ENCODE results near the gene KCNK7.

The KCNK7 gene

GRCh38 chr11:65589444-65590239, 6.0 kb downstream of the KCNK7 start:
- peaks cover 13 to 23% of the 10 kb centered on the region in 2 donors for H3K36me3 ChIP-seq (ENCODE audit: control insufficient read depth in 1 of 2, insufficient read depth in 2 of 2, low read length in 2 of 2)

DNA sequence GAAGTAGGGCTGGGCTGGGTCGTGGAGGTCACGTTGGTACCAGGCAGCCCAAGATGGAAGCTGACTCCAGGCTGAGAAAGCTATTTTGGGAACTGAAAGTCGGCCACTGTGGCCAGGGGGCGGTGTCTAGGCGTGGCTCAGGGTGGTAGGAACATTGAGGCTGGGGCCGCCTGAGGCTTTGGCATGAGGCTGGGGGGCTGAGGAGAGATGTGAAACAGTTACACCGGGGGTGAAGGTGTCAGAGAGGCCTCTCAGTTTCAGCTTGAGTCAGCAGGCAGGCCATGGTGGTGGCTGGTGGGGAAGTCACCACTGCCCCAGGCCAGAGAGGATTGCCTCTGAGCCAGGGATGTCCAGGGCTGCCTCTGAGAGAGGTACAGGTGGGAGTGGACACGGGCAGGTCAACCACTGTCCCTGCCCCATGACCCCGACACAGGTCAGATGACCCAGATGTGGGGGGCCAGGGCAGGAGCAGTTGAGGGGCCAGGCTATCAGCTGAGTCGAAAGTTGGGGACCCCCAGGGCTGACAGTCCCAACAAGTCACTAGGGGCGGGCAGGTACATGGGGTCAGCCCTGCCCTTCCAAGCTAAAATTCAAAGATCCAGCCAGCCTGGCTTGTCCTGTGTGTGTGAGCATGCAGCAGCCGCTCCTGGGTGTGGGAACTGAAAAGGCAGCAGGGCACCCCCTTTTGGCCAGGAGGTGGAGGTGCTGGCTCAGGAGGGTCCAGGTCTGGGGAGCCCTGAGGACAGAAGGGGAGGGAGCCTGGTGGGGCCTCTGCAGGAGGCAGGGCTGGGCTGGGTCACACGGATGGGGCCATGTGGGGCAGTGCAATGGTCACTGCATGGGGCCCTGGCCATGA, 7.2 kb downstream of the KCNK7 start:
- Histone ChIP-seq H3K9me3 (ENCODE audit: control insufficient read depth in 1 of 2, low read length in 2 of 2) (no peaks in the 10 kb centered on the region), H3K4me1 (ENCODE audit: control insufficient read depth in 1 of 2, insufficient read depth in 2 of 2, low read length in 2 of 2) (peaks cover 14 to 31% of the 10 kb centered on the region in 2 donors), H3K9ac (ENCODE audit: low read depth in 1 of 2, low read length in 2 of 2) (peak overlapping the region in 1 of 2 donors; percentile 32), H3K27ac (ENCODE audit: low read depth, low read length) (peak overlapping the region; percentile 70), H3K27me3 (ENCODE audit: control insufficient read depth in 1 of 2, insufficient read depth in 2 of 2, low read length in 2 of 2) (peaks cover 0 to 4% of the 10 kb centered on the region in 2 donors), H3K4me3 (ENCODE audit: low read depth in 1 of 2, low read length in 2 of 2) (peak overlapping the region; percentile 3 to 13), H3K36me3 (ENCODE audit: control insufficient read depth in 1 of 2, insufficient read depth in 2 of 2, low read length in 2 of 2) (peaks cover 13 to 28% of the 10 kb centered on the region in 2 donors)

More at GRCh38 chr11:65589444-65590239, 6.0 kb downstream of the KCNK7 start:
- Histone ChIP-seq H3K9ac (ENCODE audit: low read depth in 1 of 2, low read length in 2 of 2) (peak overlapping the region in 1 of 2 donors; percentile 32), H3K4me1 (ENCODE audit: control insufficient read depth in 1 of 2, insufficient read depth in 2 of 2, low read length in 2 of 2) (peaks cover 14 to 26% of the 10 kb centered on the region in 2 donors), H3K9me3 (ENCODE audit: control insufficient read depth in 1 of 2, low read length in 2 of 2) (no peaks in the 10 kb centered on the region), H3K27me3 (ENCODE audit: control insufficient read depth in 1 of 2, insufficient read depth in 2 of 2, low read length in 2 of 2) (no peaks in the 10 kb centered on the region), H3K4me3 (ENCODE audit: low read depth in 1 of 2, low read length in 2 of 2) (no peak overlapping the region), H3K27ac (ENCODE audit: low read depth, low read length) (no peak overlapping the region)

DNA sequence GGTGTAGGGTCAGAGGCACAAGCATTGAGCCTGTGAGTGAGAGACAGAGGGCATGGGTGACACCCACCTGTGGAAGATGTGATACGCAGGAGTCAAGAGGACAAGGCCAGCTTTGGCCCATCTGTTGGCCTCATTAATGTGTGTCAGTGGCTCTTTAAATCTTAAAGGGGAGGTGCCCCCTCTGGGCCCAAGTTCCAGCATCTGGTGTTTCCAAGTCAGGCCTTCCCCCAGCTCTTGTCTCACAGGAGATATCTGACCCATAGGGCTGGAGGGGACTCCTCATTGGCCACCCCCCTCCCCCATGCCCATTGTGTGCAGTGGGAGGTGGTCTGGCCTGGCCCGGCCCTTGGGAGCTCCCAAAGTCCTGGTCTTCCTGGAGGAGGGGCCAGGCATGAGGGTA, 8.9 kb downstream of the KCNK7 start:
- Histone ChIP-seq H3K9me3 (ENCODE audit: control insufficient read depth in 1 of 2, low read length in 2 of 2) (no peaks in the 10 kb centered on the region), H3K9ac (ENCODE audit: low read depth in 1 of 2, low read length in 2 of 2) (no peak overlapping the region), H3K4me3 (ENCODE audit: low read depth in 1 of 2, low read length in 2 of 2) (no peak overlapping the region), H3K27ac (ENCODE audit: low read depth, low read length) (no peak overlapping the region), H3K27me3 (ENCODE audit: control insufficient read depth in 1 of 2, insufficient read depth in 2 of 2, low read length in 2 of 2) (peaks cover 0 to 4% of the 10 kb centered on the region in 2 donors), H3K4me1 (ENCODE audit: control insufficient read depth in 1 of 2, insufficient read depth in 2 of 2, low read length in 2 of 2) (peaks cover 14 to 29% of the 10 kb centered on the region in 2 donors), H3K36me3 (ENCODE audit: control insufficient read depth in 1 of 2, insufficient read depth in 2 of 2, low read length in 2 of 2) (peaks cover 16 to 26% of the 10 kb centered on the region in 2 donors)

GRCh38 chr11:65586247-65586630, 9.4 kb downstream of the KCNK7 start:
- Histone ChIP-seq H3K36me3 (ENCODE audit: control insufficient read depth in 1 of 2, insufficient read depth in 2 of 2, low read length in 2 of 2) (peaks cover 15 to 29% of the 10 kb centered on the region in 2 donors), H3K9ac (ENCODE audit: low read depth in 1 of 2, low read length in 2 of 2) (no peak overlapping the region), H3K9me3 (ENCODE audit: control insufficient read depth in 1 of 2, low read length in 2 of 2) (no peaks in the 10 kb centered on the region), H3K4me3 (ENCODE audit: low read depth in 1 of 2, low read length in 2 of 2) (no peak overlapping the region), H3K4me1 (ENCODE audit: control insufficient read depth in 1 of 2, insufficient read depth in 2 of 2, low read length in 2 of 2) (peaks cover 14 to 29% of the 10 kb centered on the region in 2 donors), H3K27ac (ENCODE audit: low read depth, low read length) (no peak overlapping the region), H3K27me3 (ENCODE audit: control insufficient read depth in 1 of 2, insufficient read depth in 2 of 2, low read length in 2 of 2) (peaks cover 0 to 4% of the 10 kb centered on the region in 2 donors)

GRCh38 chr11:65585396-65586246, 10.0 kb downstream of the KCNK7 start:
- H3K27ac ChIP-seq (ENCODE audit: low read depth, low read length) = no peak overlapping the region
- peaks cover 14 to 29% of the 10 kb centered on the region in 2 donors for H3K4me1 ChIP-seq (ENCODE audit: control insufficient read depth in 1 of 2, insufficient read depth in 2 of 2, low read length in 2 of 2)
- H3K9me3 ChIP-seq (ENCODE audit: control insufficient read depth in 1 of 2, low read length in 2 of 2) = no peaks in the 10 kb centered on the region
- peaks cover 0 to 4% of the 10 kb centered on the region in 2 donors for H3K27me3 ChIP-seq (ENCODE audit: control insufficient read depth in 1 of 2, insufficient read depth in 2 of 2, low read length in 2 of 2)
- H3K4me3 ChIP-seq (ENCODE audit: low read depth in 1 of 2, low read length in 2 of 2) = no peak overlapping the region
- no peak overlapping the region for H3K9ac ChIP-seq (ENCODE audit: low read depth in 1 of 2, low read length in 2 of 2)
- H3K36me3 ChIP-seq (ENCODE audit: control insufficient read depth in 1 of 2, insufficient read depth in 2 of 2, low read length in 2 of 2) = peaks cover 15 to 34% of the 10 kb centered on the region in 2 donors

DNA sequence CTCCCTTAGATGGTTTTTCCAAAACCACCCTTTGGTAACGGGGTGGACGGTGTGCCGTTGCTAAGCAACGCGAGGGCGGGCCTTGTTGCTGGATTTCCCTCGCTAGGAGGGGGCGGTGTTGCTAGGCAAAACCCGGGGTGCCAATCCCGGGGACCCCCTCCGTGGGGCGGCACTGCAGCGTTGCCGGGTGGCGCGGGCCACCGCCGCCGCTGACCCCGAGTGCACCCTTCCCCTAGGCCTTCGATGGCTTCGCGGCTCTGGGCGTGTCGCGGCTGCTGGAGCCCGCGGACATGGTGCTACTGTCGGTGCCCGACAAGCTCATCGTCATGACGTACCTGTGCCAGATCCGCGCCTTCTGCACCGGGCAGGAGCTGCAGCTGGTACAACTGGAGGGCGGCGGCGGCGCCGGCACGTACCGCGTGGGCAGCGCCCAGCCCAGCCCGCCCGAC, 10.9 kb downstream of the KCNK7 start:
- Histone ChIP-seq H3K4me1 (ENCODE audit: control insufficient read depth in 1 of 2, insufficient read depth in 2 of 2, low read length in 2 of 2) (peaks cover 14 to 24% of the 10 kb centered on the region in 2 donors), H3K27me3 (ENCODE audit: control insufficient read depth in 1 of 2, insufficient read depth in 2 of 2, low read length in 2 of 2) (peaks cover 0 to 4% of the 10 kb centered on the region in 2 donors), H3K9ac (ENCODE audit: low read depth in 1 of 2, low read length in 2 of 2) (no peak overlapping the region), H3K9me3 (ENCODE audit: control insufficient read depth in 1 of 2, low read length in 2 of 2) (no peaks in the 10 kb centered on the region), H3K27ac (ENCODE audit: low read depth, low read length) (no peak overlapping the region), H3K36me3 (ENCODE audit: control insufficient read depth in 1 of 2, insufficient read depth in 2 of 2, low read length in 2 of 2) (peaks cover 10 to 36% of the 10 kb centered on the region in 2 donors), H3K4me3 (ENCODE audit: low read depth in 1 of 2, low read length in 2 of 2) (no peak overlapping the region)

DNA sequence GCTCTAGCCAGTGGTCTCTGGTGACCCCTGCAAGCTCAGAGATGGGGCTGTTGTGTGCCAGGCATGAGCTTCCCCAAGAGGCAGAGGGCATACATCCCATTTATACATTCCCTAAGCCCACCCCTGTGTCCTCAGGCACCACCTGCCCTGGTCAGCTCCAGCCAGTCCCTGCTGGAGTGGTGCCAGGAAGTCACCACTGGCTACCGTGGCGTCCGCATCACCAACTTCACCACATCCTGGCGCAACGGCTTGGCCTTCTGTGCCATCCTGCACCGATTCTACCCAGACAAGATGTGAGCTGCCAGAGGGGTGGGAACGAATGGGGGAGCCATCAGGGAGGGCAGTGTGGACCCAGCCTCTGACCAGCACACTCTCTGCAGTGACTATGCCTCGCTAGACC, 11.5 kb downstream of the KCNK7 start:
- no peak overlapping the region for H3K4me3 ChIP-seq (ENCODE audit: low read depth in 1 of 2, low read length in 2 of 2)
- H3K9me3 ChIP-seq (ENCODE audit: control insufficient read depth in 1 of 2, low read length in 2 of 2) = no peaks in the 10 kb centered on the region
- peaks cover 0 to 4% of the 10 kb centered on the region in 2 donors for H3K27me3 ChIP-seq (ENCODE audit: control insufficient read depth in 1 of 2, insufficient read depth in 2 of 2, low read length in 2 of 2)
- H3K27ac ChIP-seq (ENCODE audit: low read depth, low read length) = no peak overlapping the region
- peaks cover 16 to 42% of the 10 kb centered on the region in 2 donors for H3K36me3 ChIP-seq (ENCODE audit: control insufficient read depth in 1 of 2, insufficient read depth in 2 of 2, low read length in 2 of 2)
- peaks cover 16 to 22% of the 10 kb centered on the region in 2 donors for H3K4me1 ChIP-seq (ENCODE audit: control insufficient read depth in 1 of 2, insufficient read depth in 2 of 2, low read length in 2 of 2)
- no peak overlapping the region for H3K9ac ChIP-seq (ENCODE audit: low read depth in 1 of 2, low read length in 2 of 2)

GRCh38 chr11:65583589-65583988, 12.0 kb downstream of the KCNK7 start:
- peaks cover 0 to 4% of the 10 kb centered on the region in 2 donors for H3K27me3 ChIP-seq (ENCODE audit: control insufficient read depth in 1 of 2, insufficient read depth in 2 of 2, low read length in 2 of 2)
- no peak overlapping the region for H3K27ac ChIP-seq (ENCODE audit: low read depth, low read length)
- no peak overlapping the region for H3K4me3 ChIP-seq (ENCODE audit: low read depth in 1 of 2, low read length in 2 of 2)
- no peaks in the 10 kb centered on the region for H3K9me3 ChIP-seq (ENCODE audit: control insufficient read depth in 1 of 2, low read length in 2 of 2)
- peaks cover 16 to 44% of the 10 kb centered on the region in 2 donors for H3K36me3 ChIP-seq (ENCODE audit: control insufficient read depth in 1 of 2, insufficient read depth in 2 of 2, low read length in 2 of 2)
- H3K9ac ChIP-seq (ENCODE audit: low read depth in 1 of 2, low read length in 2 of 2) = no peak overlapping the region
- peaks cover 20 to 23% of the 10 kb centered on the region in 2 donors for H3K4me1 ChIP-seq (ENCODE audit: control insufficient read depth in 1 of 2, insufficient read depth in 2 of 2, low read length in 2 of 2)

- Histone ChIP-seq H3K9me3 (ENCODE audit: control insufficient read depth in 1 of 2, low read length in 2 of 2) (no peaks in the 10 kb centered on the region), H3K27ac (ENCODE audit: low read depth, low read length) (no peak overlapping the region), H3K4me3 (ENCODE audit: low read depth in 1 of 2, low read length in 2 of 2) (no peak overlapping the region), H3K4me1 (ENCODE audit: control insufficient read depth in 1 of 2, insufficient read depth in 2 of 2, low read length in 2 of 2) (peaks cover 22 to 25% of the 10 kb centered on the region in 2 donors), H3K27me3 (ENCODE audit: control insufficient read depth in 1 of 2, insufficient read depth in 2 of 2, low read length in 2 of 2) (peaks cover 0 to 4% of the 10 kb centered on the region in 2 donors), H3K9ac (ENCODE audit: low read depth in 1 of 2, low read length in 2 of 2) (no peak overlapping the region), H3K36me3 (ENCODE audit: control insufficient read depth in 1 of 2, insufficient read depth in 2 of 2, low read length in 2 of 2) (peaks cover 16 to 44% of the 10 kb centered on the region in 2 donors)
These were observed 13.7 kb downstream of the KCNK7 start for GRCh38 chr11:65581928-65582327.

Data from duodenal mucosa (tissue), 2 donors.